GM18907 (cell line): ENCODE measurements around the gene BEGAIN.

Experiments used
- ATAC-seq: cut with Tn5 transposase; IDR thresholded peaks from one replicate; pipeline ENCODE4 v1.9.1; 2021; ENCODE audit warnings: mild to moderate bottlenecking, moderate library complexity; ENCODE audit not compliant: unreplicated experiment

Gene BEGAIN

GRCh38 chr14:100554696-100555320, 32.4 kb downstream of the BEGAIN start:
- no peak for ATAC-seq

GRCh38 chr14:100554082-100554677, 33.0 kb downstream of the BEGAIN start:
- no peak for ATAC-seq

GRCh38 chr14:100553471-100553870, 33.7 kb downstream of the BEGAIN start:
- no peak for ATAC-seq

GRCh38 chr14:100552524-100553125, 34.6 kb downstream of the BEGAIN start:
- ATAC-seq, result no peak

- no peak for ATAC-seq
These were observed 36.2 kb downstream of the BEGAIN start for GRCh38 chr14:100551056-100551455.

- ATAC-seq, result no peak
These were observed 37.2 kb downstream of the BEGAIN start for GRCh38 chr14:100549834-100550625.

- no peak for ATAC-seq
These were observed 38.3 kb downstream of the BEGAIN start for GRCh38 chr14:100548939-100549338.

GRCh38 chr14:100548295-100548655, 38.9 kb downstream of the BEGAIN start:
- no peak for ATAC-seq

GRCh38 chr14:100547633-100548294, 39.5 kb downstream of the BEGAIN start:
- ATAC-seq, result no peak

- ATAC-seq, result no peak
These were observed 41.2 kb downstream of the BEGAIN start for GRCh38 chr14:100546051-100546443.

- no peak for ATAC-seq
These were observed 41.9 kb downstream of the BEGAIN start for GRCh38 chr14:100545359-100545758.

GRCh38 chr14:100544506-100545141, 42.6 kb downstream of the BEGAIN start:
- ATAC-seq, result no peak

- no peak for ATAC-seq
These were observed 43.5 kb downstream of the BEGAIN start for GRCh38 chr14:100543471-100544455.

- ATAC-seq, result no peak
These were observed 44.5 kb downstream of the BEGAIN start for GRCh38 chr14:100542619-100543205.

- ATAC-seq, result no peak
These were observed 45.3 kb downstream of the BEGAIN start for GRCh38 chr14:100541621-100542560.

GRCh38 chr14:100540926-100541620, 46.1 kb downstream of the BEGAIN start:
- no peak for ATAC-seq

- no peak for ATAC-seq
These were observed 46.9 kb downstream of the BEGAIN start for GRCh38 chr14:100540141-100540925.
